NCI-H446 (cell line): ENCODE results near the gene OR5D18.
"Not testable (repeated sequence)": the region's sequence is repeated elsewhere in the genome, so short reads cannot be mapped to it uniquely, and the experiment has no call there.

ENCODE experiments used
- DNase-seq, 2 experiments: peaks; one replicate each; lab custom pipeline; 2025; lab: John Stamatoyannopoulos, UW

Gene OR5D18

GRCh38 chr11:55819330-55819729 lies at the start of gene OR5D18:
OR5D18 (plus strand) TSS chr11:55819630; CDS start chr11:55819630, 0 bp downstream.
- no peak for DNase-seq

GRCh38 chr11:55773138-55773537 lies 46.3 kb upstream of the OR5D18 start, which contains the start of gene OR5D13:
OR5D13 (plus strand) TSS chr11:55773438; CDS start chr11:55773438, 0 bp downstream.
- no peak for DNase-seq

GRCh38 chr11:55791606-55792005 lies 27.8 kb upstream of the OR5D18 start:
- DNase-seq = no peak

GRCh38 chr11:55793321-55793720 lies 26.1 kb upstream of the OR5D18 start:
- DNase-seq = no peak

GRCh38 chr11:55795256-55795655 lies 24.2 kb upstream of the OR5D18 start, which contains the start of gene OR5D14:
OR5D14 (plus strand) TSS chr11:55795556; CDS start chr11:55795556, 0 bp downstream.
- DNase-seq = no peak

GRCh38 chr11:55806248-55806647 lies 13.2 kb upstream of the OR5D18 start:
- no peak for DNase-seq

GRCh38 chr11:55811067-55811466 lies 8.4 kb upstream of the OR5D18 start, which contains the start of gene OR5L1:
OR5L1 (plus strand) TSS chr11:55811367; CDS start chr11:55811467, 100 bp downstream.
- no peak for DNase-seq

GRCh38 chr11:55826919-55827318 lies 7.5 kb downstream of the OR5D18 start, which contains the start of gene OR5L2:
OR5L2 (plus strand) TSS chr11:55827219; CDS start chr11:55827219, 0 bp downstream.
- DNase-seq = no peak

- no peak for DNase-seq
Measured at GRCh38 chr11:55838452-55838851, 19.0 kb downstream of the OR5D18 start, which contains the start of gene OR5D16. OR5D16 (plus strand) TSS chr11:55838752; CDS start chr11:55838752, 0 bp downstream.

- DNase-seq = no peak
Measured at GRCh38 chr11:55847453-55847852, 28.0 kb downstream of the OR5D18 start.

- no peak for DNase-seq
Measured at GRCh38 chr11:55849037-55849436, 29.6 kb downstream of the OR5D18 start.

- no peak for DNase-seq
Measured at GRCh38 chr11:55852141-55852540, 32.7 kb downstream of the OR5D18 start.

GRCh38 chr11:55854704-55855103 lies 35.3 kb downstream of the OR5D18 start:
- DNase-seq = no peak

- not testable (repeated sequence) for DNase-seq
Measured at GRCh38 chr11:55867354-55867753, 47.9 kb downstream of the OR5D18 start.
